HG02852 (cell line): ENCODE results near the gene TBC1D24.

ENCODE experiments used
- ATAC-seq: cut with Tn5 transposase; IDR thresholded peaks from one replicate; pipeline ENCODE4 v1.9.1; 2021; ENCODE audit warnings: mild to moderate bottlenecking, moderate library complexity; ENCODE audit not compliant: unreplicated experiment

TBC1D24 gene

DNA sequence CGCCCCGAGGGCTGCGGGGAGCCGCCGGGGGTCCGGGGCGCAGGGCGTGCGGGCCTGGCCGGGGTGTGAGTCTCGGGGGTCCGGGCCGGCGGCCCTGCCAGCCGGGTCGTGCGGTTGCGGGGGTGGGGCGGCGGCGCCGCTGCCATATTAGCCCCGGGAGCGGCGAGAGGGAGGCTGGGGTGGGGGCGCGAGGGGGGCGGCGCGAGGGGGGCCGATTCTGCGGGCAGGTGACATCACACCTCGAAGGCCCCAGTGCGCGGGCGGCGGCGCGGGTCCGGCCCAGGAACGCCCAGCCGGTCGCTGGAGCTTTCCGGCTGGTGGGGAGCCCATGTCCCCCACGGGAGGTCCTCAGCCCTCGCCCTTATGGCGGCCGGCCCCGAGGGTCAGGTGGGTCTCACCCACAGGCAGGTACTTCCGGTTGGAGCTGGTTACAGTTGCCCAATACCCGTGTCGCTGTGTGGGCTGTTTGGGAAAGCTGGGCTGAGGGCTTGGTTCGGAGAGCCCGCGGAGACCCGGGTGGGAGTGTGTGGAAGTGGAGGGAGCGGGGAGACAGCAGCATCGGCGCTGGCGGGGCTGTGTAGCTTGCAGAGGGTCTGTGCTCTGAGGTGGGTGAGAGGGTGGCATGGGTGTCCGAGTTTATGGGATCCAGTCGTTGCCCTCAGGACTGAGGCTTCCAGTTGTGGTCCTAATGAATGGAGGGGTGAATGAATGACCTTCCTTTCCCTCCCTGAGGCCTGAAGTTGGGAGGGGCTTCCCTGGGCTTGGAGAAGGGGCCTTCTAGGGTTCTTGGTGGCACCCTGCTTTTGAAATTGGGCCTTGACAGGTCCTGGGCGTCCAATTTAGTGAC is 39.6 kb downstream of the TBC1D24 start:
- ATAC-seq, result no peak

- no peak for ATAC-seq
Measured at GRCh38 chr16:2515180-2515851, 40.4 kb downstream of the TBC1D24 start.

- no peak for ATAC-seq
Measured at GRCh38 chr16:2516391-2517240, 41.7 kb downstream of the TBC1D24 start.

DNA sequence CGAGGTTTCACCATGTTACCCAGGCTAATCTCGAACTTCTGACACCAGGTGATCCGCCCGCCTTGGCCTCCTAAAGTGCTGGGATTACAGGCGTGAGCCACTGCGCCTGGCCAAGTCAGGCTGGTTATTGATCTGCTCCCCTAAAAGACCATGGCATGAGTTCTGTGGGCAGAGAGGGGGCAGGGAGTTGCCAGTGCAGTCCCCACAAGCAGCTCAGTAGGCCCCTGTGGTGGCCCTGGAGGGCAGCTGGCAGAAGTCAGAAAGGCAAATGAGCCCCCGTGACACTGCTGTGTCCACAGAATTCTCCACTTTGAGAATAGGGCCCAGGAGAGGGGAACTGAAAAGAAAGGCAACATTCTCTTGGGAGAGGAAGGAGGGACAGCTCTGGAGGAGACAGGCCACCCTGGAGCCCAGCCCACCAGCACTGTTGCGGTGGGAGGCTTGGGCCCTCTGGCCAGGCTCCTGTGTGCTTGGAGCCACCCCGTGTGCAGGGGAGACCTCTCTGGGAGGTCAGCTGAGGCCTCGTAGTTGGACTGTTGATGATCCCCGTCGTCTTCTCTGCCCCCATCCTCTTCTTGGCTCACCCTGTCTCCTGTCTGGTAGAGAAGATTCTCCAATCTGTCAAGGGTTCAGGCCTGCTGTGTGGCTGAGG is 43.2 kb downstream of the TBC1D24 start:
- ATAC-seq, result no peak

- ATAC-seq, result no peak
Measured at GRCh38 chr16:2518823-2519710, 44.1 kb downstream of the TBC1D24 start.

- no peak for ATAC-seq
Measured at GRCh38 chr16:2519711-2520080, 44.8 kb downstream of the TBC1D24 start.

DNA sequence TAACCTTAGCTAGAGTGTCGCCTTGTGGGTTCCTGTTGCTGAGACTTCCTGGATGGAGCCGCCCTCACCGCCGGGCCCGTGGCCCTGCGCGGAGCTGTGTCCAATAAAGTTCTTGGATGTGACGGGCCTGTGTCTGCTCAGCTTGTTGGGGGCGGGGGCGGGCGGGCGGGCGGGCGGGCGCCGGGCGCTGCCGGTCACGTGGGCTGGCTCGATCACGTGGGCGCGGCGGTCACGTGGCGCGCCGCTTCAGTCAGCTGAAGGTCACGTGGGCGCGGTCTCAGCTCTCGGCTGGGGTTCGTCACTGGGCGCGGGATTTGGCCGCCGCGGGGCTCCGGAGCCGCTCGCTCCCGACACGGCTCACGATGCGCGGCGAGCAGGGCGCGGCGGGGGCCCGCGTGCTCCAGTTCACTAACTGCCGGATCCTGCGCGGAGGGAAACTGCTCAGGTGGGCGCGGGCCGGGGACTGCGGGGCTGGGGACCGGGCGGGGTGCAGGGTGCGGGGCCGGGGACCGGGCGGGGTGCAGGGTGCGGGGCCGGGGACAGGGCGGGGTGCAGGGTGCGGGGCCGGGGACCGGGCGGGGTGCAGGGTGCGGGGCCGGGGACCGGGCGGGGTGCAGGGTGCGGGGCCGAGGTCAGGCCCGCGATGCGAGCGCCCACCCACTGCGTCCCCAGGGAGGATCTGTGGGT is 45.3 kb downstream of the TBC1D24 start, which contains the start of gene AMDHD2:
TSS of gene AMDHD2 (plus strand) at position 275 of the 687 bp plus-strand sequence. CDS start at position 363, 88 bp downstream.
- no peak for ATAC-seq

DNA sequence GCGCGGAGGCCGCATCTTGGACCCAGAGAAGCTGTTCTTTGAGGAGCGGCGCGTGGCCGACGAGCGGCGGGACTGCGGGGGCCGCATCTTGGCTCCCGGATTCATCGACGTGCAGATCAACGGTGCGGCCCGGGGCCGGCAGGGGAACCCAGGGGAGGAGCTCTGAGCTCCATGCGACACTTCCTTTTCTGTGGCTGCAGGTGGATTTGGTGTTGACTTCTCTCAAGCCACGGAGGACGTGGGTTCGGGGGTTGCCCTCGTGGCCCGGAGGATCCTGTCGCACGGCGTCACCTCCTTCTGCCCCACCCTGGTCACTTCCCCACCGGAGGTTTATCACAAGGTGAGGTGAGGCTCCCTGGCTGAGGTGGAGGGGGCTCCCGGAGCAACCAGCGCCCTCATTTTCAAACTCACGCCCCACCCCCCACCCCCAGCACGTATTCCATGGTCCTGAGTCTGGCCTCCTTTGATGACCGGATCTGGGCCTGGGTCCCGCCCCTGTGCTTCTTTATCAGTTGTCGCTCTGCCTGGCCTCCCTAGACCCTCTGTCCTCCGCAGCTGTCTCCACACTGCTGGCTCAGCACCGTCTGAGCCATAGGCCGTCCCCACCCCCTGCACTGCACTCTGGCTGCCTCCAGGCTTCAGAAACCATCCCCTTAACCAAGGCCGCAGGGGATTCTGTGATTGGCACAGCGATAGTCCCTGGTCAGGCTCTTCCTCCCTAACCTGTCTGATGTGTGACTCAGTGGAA is 46.0 kb downstream of the TBC1D24 start:
- ATAC-seq, result no peak

- ATAC-seq, result no peak
Measured at GRCh38 chr16:2523801-2524231, 48.9 kb downstream of the TBC1D24 start.

DNA sequence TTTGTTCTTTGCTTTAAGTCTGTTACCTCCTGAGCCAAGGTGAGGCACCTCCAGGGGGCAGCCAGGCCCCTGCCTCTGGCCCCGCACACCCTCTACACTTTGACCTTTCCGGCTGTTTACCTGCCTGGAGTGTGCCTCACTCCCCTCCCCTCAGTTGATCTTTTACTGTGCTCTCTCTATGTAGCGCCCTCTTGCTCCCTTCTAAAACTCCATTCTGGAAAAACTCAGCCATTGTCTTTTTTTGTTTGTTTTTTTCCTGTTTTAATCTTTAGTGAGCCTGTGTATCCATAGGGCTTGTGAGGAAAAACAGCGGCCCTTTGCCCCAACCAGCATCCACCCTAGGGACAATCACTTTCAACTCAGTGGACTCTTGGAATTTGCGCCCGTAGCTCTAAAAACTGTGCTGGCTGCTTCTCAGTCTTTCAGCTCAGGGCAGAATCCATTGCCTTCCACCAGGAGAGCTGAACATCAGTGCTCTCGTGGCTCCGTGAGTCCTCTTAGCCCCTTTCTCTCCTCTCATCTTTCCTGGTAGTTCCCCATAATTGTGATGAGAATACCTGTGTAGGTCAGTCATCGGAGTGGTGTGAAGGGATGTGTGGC is 49.5 kb downstream of the TBC1D24 start:
- ATAC-seq, result no peak

DNA sequence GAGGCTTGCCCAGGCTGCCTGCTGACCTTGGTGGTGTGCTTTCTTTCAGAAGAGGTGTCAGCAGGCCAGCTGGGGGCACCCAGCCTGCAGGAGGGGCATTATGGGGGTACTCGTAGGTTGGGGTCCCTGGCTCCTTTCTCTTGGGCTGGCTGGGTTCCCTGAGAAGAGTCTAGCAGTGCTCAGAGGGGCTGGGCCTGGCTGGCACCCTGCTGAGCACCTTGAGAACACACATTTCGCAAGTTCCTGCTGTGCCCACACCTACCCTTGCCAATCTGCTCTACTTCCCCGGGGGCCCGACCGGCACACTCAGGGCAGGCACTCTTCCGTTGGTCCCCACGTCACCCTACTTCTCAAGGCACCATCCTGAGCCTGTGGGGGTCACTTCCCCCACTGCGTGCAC is 51.2 kb downstream of the TBC1D24 start:
- no peak for ATAC-seq

- ATAC-seq, result no peak
Measured at GRCh38 chr16:2527071-2527783, 52.3 kb downstream of the TBC1D24 start.

GRCh38 chr16:2527784-2528100 is 52.8 kb downstream of the TBC1D24 start:
- ATAC-seq, result no peak

DNA sequence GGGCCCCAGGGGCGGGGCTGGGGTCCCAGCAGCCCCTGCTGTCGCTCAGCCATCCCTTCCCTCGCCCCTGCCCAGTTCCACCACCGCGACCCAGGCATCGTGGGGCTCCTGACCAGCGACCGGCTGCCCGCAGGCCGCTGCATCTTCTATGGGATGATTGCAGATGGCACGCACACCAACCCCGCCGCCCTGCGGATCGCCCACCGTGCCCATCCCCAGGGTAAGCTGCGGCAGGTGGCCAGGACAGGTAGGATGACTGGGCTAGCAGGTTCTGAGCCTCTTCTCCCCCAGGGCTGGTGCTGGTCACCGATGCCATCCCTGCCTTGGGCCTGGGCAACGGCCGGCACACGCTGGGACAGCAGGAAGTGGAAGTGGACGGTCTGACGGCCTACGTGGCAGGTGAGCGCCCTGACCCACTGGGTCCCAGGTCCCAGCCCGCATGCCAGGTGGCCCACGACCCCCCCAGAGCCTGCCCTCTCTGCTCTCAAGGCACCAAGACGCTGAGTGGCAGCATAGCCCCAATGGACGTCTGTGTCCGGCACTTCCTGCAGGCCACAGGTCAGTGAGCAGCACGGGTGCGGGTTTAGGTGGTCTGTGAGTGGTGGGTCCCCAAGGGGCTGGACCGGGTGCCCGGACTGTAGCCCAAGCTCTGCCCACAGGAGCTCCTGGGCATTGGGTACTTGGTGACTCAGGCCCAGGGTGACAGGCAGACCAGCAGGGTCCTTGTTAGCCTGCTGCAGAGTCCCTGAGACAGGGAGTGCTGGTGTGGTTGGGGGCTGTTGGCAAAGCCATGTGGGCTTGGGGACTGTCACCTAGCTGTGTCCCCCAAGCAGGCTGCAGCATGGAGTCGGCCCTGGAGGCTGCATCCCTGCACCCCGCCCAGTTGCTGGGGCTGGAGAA is 53.5 kb downstream of the TBC1D24 start:
- ATAC-seq, result no peak

DNA sequence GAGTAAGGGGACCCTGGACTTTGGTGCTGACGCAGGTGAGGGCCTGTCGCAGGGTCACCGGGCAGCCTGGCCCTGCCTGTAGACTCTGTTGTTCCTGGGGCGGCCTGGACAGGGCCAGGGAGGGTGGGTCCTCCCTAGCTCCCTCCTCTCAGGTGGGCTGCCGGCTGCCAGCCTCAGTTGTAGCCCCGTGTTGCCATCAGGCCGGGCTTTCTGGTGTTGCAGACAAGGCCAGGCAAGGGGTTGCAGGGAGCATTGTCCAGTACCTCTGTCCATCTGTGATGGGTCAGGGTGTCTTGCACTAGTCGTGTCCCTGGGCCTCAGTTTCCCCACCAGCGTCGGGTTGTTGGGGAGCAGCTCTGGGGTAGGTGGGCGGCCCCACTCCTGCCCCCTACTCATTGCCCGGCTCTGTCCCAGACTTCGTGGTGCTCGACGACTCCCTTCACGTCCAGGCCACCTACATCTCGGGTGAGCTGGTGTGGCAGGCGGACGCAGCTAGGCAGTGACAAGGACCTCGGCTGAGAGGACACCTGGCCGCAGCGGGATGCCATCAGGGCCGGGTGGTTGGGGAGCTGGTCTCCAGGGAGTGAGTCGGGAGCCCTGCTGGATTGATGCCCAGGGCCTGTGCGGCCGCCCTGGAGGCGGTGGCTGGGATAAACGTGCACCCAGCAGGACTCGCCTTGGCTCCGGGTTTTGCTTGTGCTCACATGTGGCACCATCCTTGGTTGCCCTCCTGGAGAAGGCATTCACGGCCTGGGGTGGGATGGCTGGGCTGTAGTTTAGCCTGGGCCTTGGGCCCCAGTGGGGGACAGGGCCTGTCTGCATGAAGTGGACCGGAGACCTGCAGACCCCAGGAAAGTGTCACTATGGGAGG is 54.4 kb downstream of the TBC1D24 start:
- no peak for ATAC-seq
